Measurements from ENCODE around the gene CLCA2.

DNA sequence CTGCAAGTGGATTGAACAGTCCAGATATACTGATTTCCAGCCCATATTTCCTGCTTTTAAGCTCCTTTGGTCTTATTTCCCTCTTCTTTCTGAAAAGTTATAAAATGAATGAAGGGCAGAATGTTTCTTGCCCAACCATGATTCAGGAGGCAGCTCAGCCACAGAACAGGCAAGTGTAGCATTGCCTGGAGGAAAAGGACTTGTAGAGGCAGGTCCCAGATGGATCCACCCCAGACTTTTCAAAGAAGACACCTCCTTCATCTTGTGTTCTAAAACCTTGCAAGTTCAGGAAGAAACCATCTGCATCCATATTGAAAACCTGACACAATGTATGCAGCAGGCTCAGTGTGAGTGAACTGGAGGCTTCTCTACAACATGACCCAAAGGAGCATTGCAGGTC lies at the start of gene CLCA2:
- TF ChIP-seq SMC3 (conservative IDR thresholded peaks at IDR 0.05; ENCODE audit: poor library complexity), result no peak
- TF ChIP-seq MXI1 (conservative IDR thresholded peaks at IDR 0.05; ENCODE audit: poor library complexity, severe bottlenecking), result no peak
- TF ChIP-seq EZH2 (IDR thresholded peaks at IDR 0.05; ENCODE audit: borderline replicate concordance, insufficient read depth, low read length, poor library complexity, severe bottlenecking), result no peak
- TF ChIP-seq, protein P1, sequence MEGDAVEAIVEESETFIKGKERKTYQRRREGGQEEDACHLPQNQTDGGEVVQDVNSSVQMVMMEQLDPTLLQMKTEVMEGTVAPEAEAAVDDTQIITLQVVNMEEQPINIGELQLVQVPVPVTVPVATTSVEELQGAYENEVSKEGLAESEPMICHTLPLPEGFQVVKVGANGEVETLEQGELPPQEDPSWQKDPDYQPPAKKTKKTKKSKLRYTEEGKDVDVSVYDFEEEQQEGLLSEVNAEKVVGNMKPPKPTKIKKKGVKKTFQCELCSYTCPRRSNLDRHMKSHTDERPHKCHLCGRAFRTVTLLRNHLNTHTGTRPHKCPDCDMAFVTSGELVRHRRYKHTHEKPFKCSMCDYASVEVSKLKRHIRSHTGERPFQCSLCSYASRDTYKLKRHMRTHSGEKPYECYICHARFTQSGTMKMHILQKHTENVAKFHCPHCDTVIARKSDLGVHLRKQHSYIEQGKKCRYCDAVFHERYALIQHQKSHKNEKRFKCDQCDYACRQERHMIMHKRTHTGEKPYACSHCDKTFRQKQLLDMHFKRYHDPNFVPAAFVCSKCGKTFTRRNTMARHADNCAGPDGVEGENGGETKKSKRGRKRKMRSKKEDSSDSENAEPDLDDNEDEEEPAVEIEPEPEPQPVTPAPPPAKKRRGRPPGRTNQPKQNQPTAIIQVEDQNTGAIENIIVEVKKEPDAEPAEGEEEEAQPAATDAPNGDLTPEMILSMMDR (IDR thresholded peaks at IDR 0.05; ENCODE audit: poor library complexity, severe bottlenecking), result no peak
- no peak for TF ChIP-seq POLR2AphosphoS5 (IDR thresholded peaks at IDR 0.05)
- no peak for TF ChIP-seq TAF1 (IDR thresholded peaks at IDR 0.05; ENCODE audit: low read depth)

Data from neural cell (in vitro differentiated cells).